ENCODE data around the gene KCNJ3.

DNA sequence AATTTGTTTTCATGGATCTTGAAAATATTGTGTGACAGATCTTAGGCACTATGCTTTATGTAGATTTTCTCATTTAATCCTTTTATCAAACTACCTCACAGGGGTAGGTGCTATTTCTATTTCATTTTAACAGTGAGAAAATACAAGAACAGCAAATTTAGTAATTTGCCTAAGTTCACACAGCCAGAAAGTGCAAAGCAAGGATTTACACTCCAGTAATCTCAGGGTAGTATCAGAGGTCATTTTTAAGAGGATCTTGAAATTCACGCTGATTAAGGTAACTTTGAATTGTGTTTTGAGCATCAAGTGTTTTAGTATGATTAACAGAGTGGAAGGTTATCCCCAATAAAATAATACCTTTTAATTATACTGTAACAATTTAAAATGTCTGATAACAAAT is 10.1 kb upstream of the KCNJ3 start:
- TF ChIP-seq, protein P1, sequence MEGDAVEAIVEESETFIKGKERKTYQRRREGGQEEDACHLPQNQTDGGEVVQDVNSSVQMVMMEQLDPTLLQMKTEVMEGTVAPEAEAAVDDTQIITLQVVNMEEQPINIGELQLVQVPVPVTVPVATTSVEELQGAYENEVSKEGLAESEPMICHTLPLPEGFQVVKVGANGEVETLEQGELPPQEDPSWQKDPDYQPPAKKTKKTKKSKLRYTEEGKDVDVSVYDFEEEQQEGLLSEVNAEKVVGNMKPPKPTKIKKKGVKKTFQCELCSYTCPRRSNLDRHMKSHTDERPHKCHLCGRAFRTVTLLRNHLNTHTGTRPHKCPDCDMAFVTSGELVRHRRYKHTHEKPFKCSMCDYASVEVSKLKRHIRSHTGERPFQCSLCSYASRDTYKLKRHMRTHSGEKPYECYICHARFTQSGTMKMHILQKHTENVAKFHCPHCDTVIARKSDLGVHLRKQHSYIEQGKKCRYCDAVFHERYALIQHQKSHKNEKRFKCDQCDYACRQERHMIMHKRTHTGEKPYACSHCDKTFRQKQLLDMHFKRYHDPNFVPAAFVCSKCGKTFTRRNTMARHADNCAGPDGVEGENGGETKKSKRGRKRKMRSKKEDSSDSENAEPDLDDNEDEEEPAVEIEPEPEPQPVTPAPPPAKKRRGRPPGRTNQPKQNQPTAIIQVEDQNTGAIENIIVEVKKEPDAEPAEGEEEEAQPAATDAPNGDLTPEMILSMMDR (IDR thresholded peaks at IDR 0.05): no peak
- TF ChIP-seq, protein P2, sequence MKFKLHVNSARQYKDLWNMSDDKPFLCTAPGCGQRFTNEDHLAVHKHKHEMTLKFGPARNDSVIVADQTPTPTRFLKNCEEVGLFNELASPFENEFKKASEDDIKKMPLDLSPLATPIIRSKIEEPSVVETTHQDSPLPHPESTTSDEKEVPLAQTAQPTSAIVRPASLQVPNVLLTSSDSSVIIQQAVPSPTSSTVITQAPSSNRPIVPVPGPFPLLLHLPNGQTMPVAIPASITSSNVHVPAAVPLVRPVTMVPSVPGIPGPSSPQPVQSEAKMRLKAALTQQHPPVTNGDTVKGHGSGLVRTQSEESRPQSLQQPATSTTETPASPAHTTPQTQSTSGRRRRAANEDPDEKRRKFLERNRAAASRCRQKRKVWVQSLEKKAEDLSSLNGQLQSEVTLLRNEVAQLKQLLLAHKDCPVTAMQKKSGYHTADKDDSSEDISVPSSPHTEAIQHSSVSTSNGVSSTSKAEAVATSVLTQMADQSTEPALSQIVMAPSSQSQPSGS (CRISPR knock-in tag; IDR thresholded peaks at IDR 0.05; ENCODE audit: borderline replicate concordance, low read depth): no peak
- TF ChIP-seq ETV6 (CRISPR knock-in tag; IDR thresholded peaks at IDR 0.05): no peak
- TF ChIP-seq ZNF232 (CRISPR knock-in tag; IDR thresholded peaks at IDR 0.05): no peak
- no peak for TF ChIP-seq ZNF138 (CRISPR knock-in tag; conservative IDR thresholded peaks at IDR 0.05)
- TF ChIP-seq ZNF263 (CRISPR knock-in tag; IDR thresholded peaks at IDR 0.05; ENCODE audit: low read depth): no peak
- TF ChIP-seq, protein P3, sequence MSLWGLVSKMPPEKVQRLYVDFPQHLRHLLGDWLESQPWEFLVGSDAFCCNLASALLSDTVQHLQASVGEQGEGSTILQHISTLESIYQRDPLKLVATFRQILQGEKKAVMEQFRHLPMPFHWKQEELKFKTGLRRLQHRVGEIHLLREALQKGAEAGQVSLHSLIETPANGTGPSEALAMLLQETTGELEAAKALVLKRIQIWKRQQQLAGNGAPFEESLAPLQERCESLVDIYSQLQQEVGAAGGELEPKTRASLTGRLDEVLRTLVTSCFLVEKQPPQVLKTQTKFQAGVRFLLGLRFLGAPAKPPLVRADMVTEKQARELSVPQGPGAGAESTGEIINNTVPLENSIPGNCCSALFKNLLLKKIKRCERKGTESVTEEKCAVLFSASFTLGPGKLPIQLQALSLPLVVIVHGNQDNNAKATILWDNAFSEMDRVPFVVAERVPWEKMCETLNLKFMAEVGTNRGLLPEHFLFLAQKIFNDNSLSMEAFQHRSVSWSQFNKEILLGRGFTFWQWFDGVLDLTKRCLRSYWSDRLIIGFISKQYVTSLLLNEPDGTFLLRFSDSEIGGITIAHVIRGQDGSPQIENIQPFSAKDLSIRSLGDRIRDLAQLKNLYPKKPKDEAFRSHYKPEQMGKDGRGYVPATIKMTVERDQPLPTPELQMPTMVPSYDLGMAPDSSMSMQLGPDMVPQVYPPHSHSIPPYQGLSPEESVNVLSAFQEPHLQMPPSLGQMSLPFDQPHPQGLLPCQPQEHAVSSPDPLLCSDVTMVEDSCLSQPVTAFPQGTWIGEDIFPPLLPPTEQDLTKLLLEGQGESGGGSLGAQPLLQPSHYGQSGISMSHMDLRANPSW (CRISPR knock-in tag; conservative IDR thresholded peaks at IDR 0.05; ENCODE audit: low read depth): no peak
- no peak for TF ChIP-seq SP1 (CRISPR knock-in tag; conservative IDR thresholded peaks at IDR 0.05)
- TF ChIP-seq, protein P4, sequence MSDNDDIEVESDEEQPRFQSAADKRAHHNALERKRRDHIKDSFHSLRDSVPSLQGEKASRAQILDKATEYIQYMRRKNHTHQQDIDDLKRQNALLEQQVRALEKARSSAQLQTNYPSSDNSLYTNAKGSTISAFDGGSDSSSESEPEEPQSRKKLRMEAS (CRISPR knock-in tag; IDR thresholded peaks at IDR 0.05): no peak
- TF ChIP-seq CBFB (CRISPR knock-in tag; IDR thresholded peaks at IDR 0.05; ENCODE audit: low read depth): no peak
- no peak for TF ChIP-seq PRRX2 (CRISPR knock-in tag; IDR thresholded peaks at IDR 0.05)
- no peak for TF ChIP-seq EMX1 (CRISPR knock-in tag; IDR thresholded peaks at IDR 0.05)
- TF ChIP-seq CREM (CRISPR knock-in tag; IDR thresholded peaks at IDR 0.05): no peak
- no peak for TF ChIP-seq ZNF416 (CRISPR knock-in tag; IDR thresholded peaks at IDR 0.05)

All from WTC11 (cell line).